ENCODE results near the gene TTC24.
A peak's percentile ranks its signal among the peaks of the same experiment; 100 is the strongest.
"Not testable (repeated sequence)": the region's sequence is repeated elsewhere in the genome, so short reads cannot be mapped to it uniquely, and the experiment has no call there.

The TTC24 gene

GRCh38 chr1:156589546-156589945, 10.0 kb downstream of the TTC24 start:
- DNase-seq, result no peak

- DNase-seq, result no peak
Observed at GRCh38 chr1:156590326-156591180, 11.0 kb downstream of the TTC24 start.

GRCh38 chr1:156591181-156591431, 11.6 kb downstream of the TTC24 start:
- DNase-seq, result no peak

GRCh38 chr1:156591432-156592157, 12.1 kb downstream of the TTC24 start, which contains the start of gene NAXE:
TSS of gene NAXE (plus strand) at chr1:156591776. CDS start at chr1:156591805, 29 bp downstream.
- DNase-seq, result peak; percentile 67

- DNase-seq, result no peak
Observed at GRCh38 chr1:156592158-156592909, 12.8 kb downstream of the TTC24 start.

- DNase-seq, result no peak
Observed at GRCh38 chr1:156592910-156593660, 13.6 kb downstream of the TTC24 start.

- no peak for DNase-seq
Observed at GRCh38 chr1:156593661-156593989, 14.1 kb downstream of the TTC24 start.

- DNase-seq, result no peak
Observed at GRCh38 chr1:156594190-156594589, 14.7 kb downstream of the TTC24 start.

GRCh38 chr1:156595016-156595415, 15.5 kb downstream of the TTC24 start:
- DNase-seq, result no peak

- no peak for DNase-seq
Observed at GRCh38 chr1:156596426-156596825, 16.9 kb downstream of the TTC24 start.

- DNase-seq, result no peak
Observed at GRCh38 chr1:156598125-156598524, 18.6 kb downstream of the TTC24 start.

- no peak for DNase-seq
Observed at GRCh38 chr1:156598731-156599432, 19.4 kb downstream of the TTC24 start.

GRCh38 chr1:156599811-156600210, 20.3 kb downstream of the TTC24 start:
- no peak for DNase-seq

GRCh38 chr1:156600733-156601121, 21.2 kb downstream of the TTC24 start:
- DNase-seq, result no peak

GRCh38 chr1:156601122-156601830, 21.8 kb downstream of the TTC24 start, which contains the start of gene GPATCH4:
TSS of gene GPATCH4 (minus strand) at chr1:156601479.
- peak; percentile 76 for DNase-seq

GRCh38 chr1:156601892-156602291, 22.4 kb downstream of the TTC24 start:
- DNase-seq, result no peak

GRCh38 chr1:156602557-156602993, 23.1 kb downstream of the TTC24 start:
- no peak for DNase-seq

- not testable (repeated sequence) for DNase-seq
Observed at GRCh38 chr1:156607344-156607743, 27.8 kb downstream of the TTC24 start.

GRCh38 chr1:156608036-156608674, 28.6 kb downstream of the TTC24 start:
- peak; percentile 44 for DNase-seq

GRCh38 chr1:156608981-156609380, 29.5 kb downstream of the TTC24 start:
- DNase-seq, result peak; percentile 55

GRCh38 chr1:156610072-156610471, 30.5 kb downstream of the TTC24 start:
- not testable (repeated sequence) for DNase-seq
